Stimulated activated CD4-positive, alpha-beta T cell treated with anti-CD3 and anti-CD28 coated beads, TNF-alpha, amount 100 ng/mL, for 48 hours (primary cell): ENCODE data around the gene PLEKHA8.

Experiments used
- DNase-seq, 3 donors: peaks; one replicate each; pipeline ENCODE4 v3.0.0-alpha.2; 2020; ENCODE audit warnings: low read depth in 3 of 3

PLEKHA8 gene

DNA sequence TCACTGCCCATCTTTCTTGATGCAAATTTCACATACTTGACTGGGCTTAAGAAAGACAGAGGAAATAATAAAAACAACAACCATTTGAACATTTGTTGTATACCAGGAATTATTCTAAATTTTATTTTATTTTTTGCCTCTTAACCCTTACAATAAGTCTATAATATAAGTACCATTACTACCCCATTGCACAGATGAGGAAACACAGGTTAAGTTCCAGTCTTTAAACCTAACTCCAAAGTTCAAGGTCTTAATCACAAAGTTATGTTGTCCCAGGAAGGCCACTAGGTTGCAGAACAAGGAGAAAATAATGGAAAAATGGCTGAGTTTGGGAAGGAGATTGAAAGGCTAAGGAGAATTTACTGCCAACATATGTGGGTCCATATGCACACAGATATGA is 5.2 kb upstream of the PLEKHA8 start:
- DNase-seq, result no peak

DNA sequence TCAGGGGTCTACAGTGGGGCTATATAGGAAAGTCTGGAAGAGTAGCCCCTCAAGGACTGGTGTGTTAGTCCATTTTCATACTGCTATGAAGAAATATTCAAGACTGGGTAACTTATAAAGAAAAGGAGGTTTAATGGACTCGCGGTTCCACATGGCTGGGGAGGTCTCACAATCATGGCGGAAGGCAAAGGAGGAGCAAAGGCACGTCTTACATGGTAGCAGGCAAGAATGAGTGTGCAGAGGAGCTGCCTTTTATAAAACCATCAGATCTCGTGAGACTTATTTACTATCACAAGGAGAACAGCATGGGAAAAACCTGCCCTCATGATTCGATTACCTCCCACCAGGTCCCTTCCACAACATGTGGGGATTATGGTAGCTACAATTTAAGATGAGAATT is 4.7 kb upstream of the PLEKHA8 start:
- DNase-seq, result no peak

DNA sequence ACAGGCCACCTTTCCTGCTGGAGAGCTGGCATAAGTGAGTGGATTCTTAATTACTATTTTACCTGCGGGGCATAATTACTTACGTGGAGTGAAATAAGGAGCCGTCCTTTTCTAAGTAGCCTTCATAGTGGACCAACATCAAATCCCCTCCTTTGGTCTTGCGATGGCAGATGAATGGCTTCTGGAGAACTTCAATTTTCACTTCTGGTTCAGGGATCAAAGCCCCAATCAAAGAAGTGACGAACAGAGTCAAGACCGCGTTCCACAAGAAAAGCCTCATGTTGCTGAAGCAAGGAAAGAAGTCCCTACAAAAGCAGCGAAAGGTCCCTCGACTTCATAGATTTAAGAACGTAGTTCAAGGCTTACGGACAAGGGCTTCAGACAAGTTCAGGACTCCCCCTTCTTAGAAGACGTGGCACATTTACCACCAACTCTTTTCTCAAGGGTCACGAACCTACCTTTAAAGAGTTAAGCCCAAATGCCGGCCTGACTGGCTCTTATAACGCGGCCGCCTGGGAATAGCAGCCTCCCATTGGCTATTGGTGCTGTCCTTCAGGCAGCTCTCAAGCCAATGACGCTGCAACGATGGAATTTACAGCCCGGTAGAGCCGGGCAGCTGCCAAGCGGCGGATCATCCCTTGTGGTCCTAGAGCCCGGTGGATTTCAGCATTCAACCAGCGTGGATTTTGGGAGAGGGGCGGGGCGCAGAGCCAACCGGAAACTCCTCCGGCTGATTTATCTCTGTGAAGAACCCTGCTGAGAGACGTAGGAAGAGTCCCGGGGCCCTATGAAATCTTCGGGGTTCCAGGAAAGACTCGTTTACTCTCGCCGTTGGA is 1.8 kb upstream of the PLEKHA8 start, which contains the start of gene FKBP14:
Gene FKBP14, minus strand, starts transcription at position 474 of the 836 bp plus-strand sequence. Its CDS starts 194 bp downstream, at position 280.
- DNase-seq, result peak; percentile 80 to 86 (median 85)

DNA sequence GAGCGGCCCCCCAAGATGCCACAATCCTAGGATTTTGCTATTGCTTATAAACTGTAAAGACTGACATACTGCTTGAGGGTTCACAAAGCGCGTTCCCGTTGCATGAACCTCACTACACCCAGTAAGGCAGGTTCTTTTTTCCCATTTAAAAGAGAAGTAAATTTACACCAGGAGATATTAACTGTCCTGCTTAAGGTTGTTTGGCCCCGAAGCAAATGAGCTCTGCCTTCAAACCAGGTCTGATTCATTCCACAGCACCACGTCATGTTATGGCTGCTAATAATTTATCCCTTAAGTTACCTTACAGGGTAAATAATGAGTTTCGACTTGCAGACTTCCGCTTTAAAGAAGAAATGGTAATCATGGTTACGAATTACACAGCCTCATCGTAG is 1.2 kb upstream of the PLEKHA8 start:
- DNase-seq, result peak in 1 of 3 donors; percentile 9

DNA sequence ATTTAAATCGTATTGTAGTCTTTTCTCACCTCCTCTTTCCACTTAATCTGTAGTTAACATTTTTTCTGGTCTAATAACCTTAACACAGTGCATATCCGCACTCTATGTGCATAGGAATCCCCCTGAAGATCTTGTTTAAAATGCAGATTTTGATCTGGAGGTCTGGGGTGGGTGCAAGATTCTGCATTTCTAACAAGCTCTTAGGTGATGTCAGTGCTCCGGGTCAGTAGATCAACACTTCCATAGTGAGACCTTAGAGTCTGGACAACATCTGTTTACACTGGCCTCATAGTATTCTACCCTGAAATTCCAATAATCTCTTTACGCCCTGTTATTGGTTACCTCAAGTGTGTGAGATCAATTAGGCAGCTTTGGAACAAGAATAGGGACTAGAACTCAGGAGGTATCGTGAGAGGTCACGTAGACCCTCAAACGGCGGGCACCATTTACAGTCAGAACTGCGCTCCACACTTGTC is 434 bp upstream of the PLEKHA8 start:
- DNase-seq, result no peak

DNA sequence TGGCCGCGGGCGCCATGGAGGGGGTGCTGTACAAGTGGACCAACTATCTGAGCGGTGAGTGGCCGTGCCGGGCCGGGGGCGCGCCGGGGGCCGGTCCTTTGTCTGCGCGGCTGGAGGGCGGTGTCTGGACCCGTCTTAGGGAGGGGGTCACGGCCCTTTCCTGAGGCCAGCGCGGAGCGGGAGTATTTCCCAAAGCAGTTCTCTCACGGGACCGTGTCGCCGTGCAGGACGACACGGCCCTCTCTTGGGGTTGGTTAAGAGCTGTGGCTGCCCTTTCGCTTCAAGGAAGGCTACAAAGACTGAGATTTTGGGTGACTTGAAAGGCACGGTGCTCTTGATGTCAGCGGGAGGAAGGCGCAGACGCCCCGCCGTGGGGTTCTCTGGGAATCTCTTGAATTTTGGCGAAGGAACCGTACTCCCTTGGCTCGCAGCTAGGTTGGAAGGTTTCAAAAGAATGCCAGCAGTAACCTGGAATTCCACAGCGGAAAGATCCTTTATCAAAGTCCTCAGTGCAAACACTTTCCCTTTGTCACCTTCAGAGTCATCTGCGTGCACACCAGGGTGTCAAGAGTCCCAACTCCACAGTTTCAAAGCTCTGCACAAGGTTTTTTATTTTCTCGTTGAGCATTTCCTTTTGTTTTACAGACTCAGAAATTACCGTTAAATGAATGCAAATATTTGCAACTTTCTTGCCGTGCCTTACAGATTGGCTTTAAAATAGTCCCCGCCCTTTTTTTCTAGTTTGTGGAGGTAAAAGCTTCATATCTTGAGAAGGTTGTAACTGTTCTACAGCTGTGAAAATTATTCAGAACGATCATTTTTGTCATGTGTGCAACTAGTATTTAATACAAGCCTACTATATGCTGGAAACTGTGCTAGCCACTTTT is 780 bp downstream of the PLEKHA8 start:
- peak in 1 of 3 donors; percentile 20 for DNase-seq

DNA sequence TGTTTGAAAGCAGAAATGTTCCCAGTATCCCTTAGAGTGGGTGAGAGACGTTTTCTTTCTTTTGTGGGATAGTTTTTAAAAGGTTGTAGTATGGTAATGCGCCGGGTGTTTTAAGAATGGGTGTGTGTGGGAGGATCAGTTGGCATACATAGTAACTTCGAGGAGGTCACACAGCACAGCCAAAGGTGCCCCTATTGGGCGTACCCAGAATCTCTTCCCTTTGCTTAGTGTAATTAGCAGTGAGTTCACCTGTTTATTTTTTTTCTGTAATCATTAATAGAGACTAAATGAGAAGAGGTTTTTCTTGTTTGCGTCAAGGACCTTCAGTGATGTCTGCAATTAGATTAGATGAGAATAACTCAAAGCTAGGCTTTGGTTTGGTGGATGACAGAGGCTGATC is 1.5 kb downstream of the PLEKHA8 start:
- no peak for DNase-seq

DNA sequence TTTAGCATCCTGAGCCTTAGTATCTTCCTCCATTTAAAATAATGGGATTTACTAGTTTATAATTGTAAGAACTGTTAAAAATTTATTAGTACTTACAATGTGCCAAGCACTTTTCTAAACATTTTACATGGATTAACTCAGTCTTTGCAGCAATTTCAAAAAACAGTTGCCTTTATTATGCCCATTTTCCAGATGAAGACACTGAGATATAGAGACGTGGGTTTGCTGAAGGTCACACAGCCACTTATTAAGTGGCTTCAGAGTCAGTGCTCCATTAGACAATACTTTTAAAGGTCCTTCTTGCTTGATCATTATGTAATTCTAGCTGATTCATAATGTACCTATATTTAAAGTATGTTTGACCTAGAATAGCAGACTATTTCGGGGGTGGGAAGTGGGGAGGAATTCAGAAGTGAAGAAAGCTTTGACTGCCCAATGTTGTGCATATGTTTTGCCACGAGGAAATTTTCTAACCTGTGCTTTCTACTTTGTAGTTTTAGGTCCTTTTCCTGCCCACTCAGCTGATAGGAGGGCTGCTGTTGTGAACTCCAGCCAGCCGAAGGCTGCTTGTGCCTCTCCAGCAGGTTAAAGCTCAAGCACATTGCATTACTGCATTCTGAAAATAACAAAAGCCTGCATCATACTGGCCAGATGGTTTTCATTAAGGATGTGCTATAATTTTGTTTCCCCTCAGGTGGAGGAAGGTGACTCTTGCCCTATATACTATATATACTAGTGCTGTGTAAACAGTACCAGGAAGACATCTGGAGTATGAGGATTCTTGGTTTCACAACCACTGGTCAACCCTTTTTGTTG is 4.3 kb downstream of the PLEKHA8 start:
- no peak for DNase-seq

DNA sequence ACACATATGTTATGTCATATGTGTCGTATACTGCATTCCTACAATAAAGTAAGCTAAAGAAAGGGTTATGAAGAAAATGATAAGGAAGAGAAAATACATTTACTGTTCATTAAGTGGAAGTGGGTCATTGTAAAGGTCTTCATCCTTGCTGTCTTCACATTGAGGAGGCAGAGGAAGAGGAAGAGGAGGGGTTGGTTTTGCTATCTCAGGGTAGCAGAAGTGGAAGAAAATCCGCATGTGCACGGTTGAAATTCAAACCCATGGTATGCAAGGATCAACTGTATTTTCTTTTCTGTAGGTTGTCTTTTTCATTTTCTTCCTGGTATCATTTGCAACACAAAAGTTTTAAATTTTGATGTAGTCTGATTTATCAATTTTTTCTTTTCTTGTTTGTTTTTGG is 6.3 kb downstream of the PLEKHA8 start:
- no peak for DNase-seq

DNA sequence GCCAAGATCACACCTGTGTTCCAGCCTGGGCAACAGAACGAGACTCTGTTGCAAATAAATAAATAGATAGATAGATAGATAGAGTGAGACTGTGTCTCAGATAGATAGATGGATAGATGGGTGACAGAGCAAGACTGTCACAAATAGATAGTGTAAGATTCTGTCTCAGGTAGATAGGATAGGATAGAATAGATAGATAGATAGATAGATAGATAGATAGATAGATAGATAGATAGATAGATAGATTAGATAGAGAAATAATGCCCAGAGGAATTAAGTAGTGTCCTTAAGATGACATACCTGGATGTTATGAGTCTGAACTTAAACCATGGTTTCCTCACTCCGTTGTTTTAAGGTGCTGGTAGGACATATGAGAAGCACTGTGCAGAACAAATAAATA is 8.0 kb downstream of the PLEKHA8 start:
- no peak for DNase-seq

DNA sequence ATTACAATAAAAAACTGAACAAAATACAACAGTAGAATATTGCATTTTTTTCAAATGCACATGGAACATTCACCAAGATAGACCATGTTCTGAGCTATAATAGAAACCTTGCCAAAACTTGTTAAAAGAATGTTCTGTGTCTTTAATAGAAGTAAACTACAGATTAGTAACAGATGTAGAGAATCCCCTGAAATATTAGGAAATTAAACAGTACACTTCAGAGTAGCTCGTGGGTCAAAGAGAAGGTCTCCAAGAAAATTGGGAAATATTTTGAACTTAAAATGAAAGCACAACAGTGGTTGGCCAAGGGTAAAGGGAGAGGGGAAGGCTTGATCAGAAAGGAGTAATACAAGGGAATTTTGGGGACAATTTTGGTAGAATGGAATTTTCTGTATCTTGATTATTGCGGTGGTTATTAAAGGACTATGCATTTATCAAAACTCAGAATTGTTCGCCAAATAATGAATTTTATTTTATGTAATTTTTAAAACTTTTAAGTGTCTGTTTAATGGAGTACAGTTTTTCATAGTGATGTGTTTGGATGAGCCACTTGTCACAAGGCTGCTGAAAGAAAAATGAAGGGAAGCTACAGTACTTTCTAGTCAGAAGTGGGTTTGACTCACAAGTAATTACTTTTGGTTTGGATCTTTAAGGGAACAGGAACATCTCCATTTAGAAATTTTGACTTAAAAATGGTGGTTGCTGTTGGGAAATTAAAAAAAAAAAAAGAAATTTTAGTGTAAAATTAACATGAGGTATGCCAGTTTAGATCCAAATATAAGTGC is 10.2 kb downstream of the PLEKHA8 start:
- no peak for DNase-seq

DNA sequence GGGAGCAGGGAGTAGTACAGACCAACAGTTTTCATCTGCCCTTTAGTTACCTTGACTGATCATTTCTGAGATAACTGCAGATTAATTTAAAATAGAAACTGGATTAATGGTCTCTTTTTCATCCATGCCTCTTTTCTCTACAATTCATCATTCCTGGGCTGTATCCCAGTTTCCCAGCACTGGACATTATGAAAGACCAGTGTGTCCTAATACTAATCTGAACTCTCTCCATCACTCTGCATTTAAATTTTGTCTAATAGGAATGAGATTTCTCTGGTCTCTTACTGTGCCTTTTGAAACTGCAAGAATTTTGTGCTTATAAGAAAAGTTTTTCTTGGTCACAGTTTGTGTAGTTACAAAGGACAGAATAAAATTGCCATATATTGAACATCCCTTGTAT is 12.7 kb downstream of the PLEKHA8 start:
- DNase-seq, result no peak

DNA sequence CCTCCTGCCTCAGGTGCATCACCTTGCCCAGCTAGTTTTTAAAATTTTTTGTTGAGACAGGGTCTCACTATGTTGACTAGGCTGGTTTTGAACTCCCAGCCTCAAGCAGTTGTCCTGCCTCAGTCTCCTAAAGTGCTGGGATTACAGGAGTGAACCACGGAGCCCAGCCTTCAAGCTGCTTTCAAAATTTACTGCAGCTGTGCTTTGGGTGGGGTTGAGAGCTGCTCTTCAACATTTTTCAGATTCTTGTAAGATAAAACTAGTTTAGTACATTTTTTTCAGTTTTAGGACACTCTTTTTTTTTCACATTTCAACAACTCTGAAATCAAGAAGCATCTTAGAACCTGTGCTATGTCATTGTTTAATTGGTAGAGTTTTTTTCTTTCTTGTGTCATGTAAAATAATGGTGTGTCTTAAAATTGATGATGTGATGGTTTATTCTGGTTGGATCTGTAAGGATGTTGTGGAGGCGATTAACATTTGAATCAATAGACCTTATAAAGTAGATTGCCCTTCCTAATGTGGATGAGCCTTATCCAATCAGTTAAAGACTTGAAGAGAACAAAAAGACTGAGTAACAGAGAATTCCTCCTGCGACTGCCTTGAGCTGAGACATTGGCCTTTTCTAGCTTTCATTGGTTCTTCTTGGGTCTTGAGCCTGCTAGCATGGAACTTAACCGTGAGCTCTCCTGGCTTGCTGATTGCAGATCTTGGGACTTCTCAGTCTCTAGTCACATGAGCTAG is 13.5 kb downstream of the PLEKHA8 start:
- DNase-seq, result no peak

DNA sequence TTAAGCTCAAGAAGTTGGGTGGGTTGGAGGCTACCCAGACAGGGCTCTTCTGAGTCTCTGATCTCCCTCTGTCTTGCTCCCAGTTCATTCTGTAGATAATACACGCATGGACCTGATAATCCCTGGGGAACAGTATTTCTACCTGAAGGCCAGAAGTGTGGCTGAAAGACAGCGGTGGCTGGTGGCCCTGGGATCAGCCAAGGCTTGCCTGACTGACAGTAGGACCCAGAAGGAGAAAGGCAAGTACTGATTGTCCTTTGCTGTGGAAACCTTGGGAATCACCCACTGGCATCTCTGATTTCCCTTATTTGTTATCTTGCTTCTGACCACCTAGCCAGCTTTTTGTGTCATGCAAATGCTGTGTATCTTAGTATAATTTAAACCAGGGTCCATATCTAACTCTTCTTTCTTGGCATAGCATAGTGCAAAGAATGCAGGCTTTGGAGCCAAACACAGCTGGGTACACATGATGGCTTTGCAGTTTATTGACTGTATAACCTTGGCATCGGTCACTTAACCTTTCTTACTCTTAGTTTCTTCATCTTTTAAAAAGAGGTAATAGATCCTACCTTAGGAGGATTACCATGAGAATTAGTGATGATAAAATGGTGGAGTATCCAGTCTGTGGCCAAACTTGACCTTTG is 18.0 kb downstream of the PLEKHA8 start:
- DNase-seq, result no peak

DNA sequence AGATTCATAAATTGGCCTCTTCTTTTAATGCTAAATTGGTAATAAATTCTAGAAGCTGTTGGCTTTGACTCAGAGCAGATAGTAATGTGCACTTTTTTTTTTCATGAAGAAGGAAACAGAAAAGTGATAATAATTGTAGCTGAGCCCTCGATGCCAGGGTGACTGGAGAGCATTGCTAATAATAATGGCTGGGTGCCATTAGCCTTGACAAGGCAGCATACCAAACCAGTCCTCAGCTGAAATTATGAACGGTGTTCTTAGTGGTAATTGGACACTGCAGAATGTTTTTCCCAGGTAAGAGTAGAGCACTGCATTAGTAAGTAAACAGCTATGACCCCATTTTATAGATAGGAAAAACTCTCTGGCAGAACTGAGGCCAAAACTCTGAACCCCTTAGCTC is 18.9 kb downstream of the PLEKHA8 start:
- DNase-seq, result no peak

DNA sequence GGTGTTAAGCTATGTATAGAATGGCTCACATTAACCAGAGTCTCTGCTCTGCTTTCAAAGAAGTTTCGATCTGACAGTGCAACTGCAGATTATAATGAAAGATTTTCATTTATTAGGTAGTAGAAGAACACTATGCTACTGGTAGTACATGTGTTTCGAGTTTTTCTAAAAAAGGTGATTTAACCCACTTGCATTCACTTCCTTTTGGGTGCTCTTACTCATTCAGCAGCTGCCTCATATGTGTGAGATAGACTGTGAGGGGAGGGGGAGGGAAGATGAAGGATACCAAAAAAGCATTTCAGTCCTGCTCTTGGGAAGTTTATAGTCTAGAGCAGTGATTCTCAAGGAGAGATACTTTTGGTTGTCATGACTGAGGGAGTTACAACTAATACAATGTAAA is 20.4 kb downstream of the PLEKHA8 start:
- DNase-seq, result no peak

DNA sequence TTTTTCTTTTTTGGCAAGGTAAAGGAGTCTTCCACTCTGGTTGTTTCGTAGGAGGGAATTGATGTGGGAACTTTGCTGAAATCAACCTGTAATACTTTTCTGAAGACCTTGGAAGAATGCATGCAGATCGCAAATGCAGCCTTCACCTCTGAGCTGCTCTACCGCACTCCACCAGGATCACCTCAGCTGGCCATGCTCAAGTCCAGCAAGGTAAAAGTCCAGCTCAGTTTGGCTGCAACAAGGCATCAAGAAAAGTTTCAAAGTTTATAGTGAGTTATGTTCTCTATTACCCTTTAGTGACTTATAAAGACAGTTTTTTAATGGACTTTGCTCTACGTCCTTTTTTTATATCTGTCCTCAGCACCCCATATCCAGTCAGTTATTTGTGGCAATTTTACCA is 21.0 kb downstream of the PLEKHA8 start:
- DNase-seq, result no peak

DNA sequence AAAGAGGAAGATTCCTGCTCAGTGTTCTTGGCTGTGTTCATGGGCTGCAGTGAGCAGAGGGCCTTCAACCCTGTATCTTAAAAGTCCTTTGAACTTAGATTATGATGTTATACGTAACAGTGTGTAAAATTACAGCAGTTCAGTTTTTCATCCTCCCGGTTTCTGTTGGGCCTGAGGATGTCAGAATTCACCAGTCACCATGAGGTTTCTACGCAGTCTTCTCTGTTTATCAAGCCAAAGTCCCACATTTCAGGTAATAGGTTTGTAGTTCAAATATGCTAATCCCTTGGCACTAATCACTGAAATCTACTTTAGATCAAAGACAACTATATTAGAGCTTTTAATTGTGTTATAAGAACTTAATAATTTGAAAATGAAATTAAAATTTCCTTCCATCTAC is 24.9 kb downstream of the PLEKHA8 start:
- no peak for DNase-seq

DNA sequence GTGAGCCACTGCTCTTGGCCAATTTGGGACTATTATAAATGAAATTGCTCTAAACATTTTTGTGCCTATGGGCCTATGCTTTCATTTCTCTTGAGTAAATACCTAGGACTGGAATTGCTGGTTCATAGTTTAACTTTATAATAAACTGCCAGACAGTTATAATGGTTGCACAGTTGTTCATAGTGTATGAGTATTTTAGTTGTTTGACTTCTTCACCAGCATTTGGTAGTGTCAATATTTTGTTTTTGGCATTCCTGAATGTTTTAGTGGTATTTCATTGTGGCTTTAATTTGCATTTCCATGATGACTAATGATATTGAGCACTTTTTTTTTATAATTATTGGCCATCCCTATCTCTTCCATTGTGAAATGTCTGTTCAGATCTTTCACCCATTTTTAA is 29.5 kb downstream of the PLEKHA8 start:
- no peak for DNase-seq

DNA sequence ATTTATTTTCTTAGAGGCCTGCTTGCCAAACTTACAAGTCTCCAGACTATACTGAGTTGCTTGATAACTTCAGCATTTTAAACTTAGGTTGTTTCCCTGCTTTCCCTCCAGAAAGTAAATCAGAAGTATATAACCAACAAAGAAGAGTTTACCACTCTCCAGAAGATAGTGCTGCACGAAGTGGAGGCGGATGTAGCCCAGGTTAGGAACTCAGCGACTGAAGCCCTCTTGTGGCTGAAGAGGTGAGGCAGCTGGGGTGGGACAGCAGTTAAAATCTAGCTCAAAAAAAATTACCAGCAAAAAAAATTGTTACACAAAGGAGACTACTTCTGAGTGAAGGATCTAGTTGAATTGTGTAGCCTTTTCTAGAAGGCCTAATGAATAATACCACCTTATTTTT is 33.6 kb downstream of the PLEKHA8 start:
- peak in 2 of 3 donors; percentile 0 to 10 for DNase-seq
